GM19099 (cell line): Measurements from ENCODE around the gene LRP6.

Source experiments
- POLR2A ChIP-seq: IDR thresholded peaks from 3 replicates; pipeline ENCODE4 v1.6.1; 2011; ENCODE audit warnings: low read depth; ENCODE audit not compliant: insufficient read length; ENCODE audit errors: extremely low read depth

Gene LRP6

GRCh38 chr12:12091977-12092663, 174.7 kb downstream of the LRP6 start:
- TF ChIP-seq POLR2A: no peak

- no peak for TF ChIP-seq POLR2A
Measured at GRCh38 chr12:12091071-12091470, 175.8 kb downstream of the LRP6 start.

- no peak for TF ChIP-seq POLR2A
Measured at GRCh38 chr12:12088761-12089160, 178.1 kb downstream of the LRP6 start.

GRCh38 chr12:12088147-12088546, 178.7 kb downstream of the LRP6 start:
- no peak for TF ChIP-seq POLR2A

- no peak for TF ChIP-seq POLR2A
Measured at GRCh38 chr12:12087693-12088034, 179.2 kb downstream of the LRP6 start.

GRCh38 chr12:12086973-12087692, 179.7 kb downstream of the LRP6 start:
- no peak for TF ChIP-seq POLR2A

GRCh38 chr12:12086362-12086761, 180.5 kb downstream of the LRP6 start:
- TF ChIP-seq POLR2A: no peak

GRCh38 chr12:12083688-12084087, 183.2 kb downstream of the LRP6 start:
- TF ChIP-seq POLR2A: no peak

GRCh38 chr12:12081836-12082497, 184.9 kb downstream of the LRP6 start:
- TF ChIP-seq POLR2A: no peak

GRCh38 chr12:12079291-12079690, 187.6 kb downstream of the LRP6 start:
- no peak for TF ChIP-seq POLR2A

- no peak for TF ChIP-seq POLR2A
Measured at GRCh38 chr12:12072064-12072760, 194.6 kb downstream of the LRP6 start.

GRCh38 chr12:12070674-12071656, 195.9 kb downstream of the LRP6 start, which contains the start of gene BCL2L14:
BCL2L14 (plus strand) TSS chr12:12070939; CDS start chr12:12079306, 8,367 bp downstream.
- TF ChIP-seq POLR2A: no peak

GRCh38 chr12:12069821-12070548, 196.9 kb downstream of the LRP6 start:
- no peak for TF ChIP-seq POLR2A
